Measurements from ENCODE around the gene GPRC5A.

Gene GPRC5A

DNA sequence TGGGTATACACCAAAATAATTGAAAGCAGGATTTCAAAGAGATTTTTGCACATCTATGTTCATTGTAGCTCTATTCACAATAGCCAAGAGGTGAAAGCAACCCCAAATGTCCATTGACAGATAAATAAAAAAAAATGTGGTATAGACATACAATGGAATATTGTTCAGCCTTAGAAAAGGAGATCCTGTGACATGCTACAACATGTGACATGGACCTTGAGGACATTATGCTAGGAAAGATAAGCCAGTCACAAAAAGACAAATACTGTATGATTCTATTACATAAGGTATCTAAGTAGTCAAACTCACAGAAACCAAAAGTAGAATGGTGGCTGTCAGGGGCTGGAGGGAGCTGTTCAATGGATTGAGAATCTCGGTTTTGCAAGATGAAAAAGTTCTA, 48.5 kb downstream of the GPRC5A start:
- H3K4me1 ChIP-seq = peaks cover 0 to 6% (median 0%) of the 10 kb centered on the region in 4 donors
- H3K36me3 ChIP-seq = no peaks in the 10 kb centered on the region
- no peak overlapping the region for H3K27ac ChIP-seq
- no peak overlapping the region for H3K4me3 ChIP-seq
- no peaks in the 10 kb centered on the region for H3K9me3 ChIP-seq
- no peaks in the 10 kb centered on the region for H3K27me3 ChIP-seq
- no peak for DNase-seq
- no peak for TF ChIP-seq CTCF (IDR thresholded peaks at IDR 0.05)
- intact Hi-C loops (cut with DNase I; ENCODE audit: low total_unique reads) = no loop called here

DNA sequence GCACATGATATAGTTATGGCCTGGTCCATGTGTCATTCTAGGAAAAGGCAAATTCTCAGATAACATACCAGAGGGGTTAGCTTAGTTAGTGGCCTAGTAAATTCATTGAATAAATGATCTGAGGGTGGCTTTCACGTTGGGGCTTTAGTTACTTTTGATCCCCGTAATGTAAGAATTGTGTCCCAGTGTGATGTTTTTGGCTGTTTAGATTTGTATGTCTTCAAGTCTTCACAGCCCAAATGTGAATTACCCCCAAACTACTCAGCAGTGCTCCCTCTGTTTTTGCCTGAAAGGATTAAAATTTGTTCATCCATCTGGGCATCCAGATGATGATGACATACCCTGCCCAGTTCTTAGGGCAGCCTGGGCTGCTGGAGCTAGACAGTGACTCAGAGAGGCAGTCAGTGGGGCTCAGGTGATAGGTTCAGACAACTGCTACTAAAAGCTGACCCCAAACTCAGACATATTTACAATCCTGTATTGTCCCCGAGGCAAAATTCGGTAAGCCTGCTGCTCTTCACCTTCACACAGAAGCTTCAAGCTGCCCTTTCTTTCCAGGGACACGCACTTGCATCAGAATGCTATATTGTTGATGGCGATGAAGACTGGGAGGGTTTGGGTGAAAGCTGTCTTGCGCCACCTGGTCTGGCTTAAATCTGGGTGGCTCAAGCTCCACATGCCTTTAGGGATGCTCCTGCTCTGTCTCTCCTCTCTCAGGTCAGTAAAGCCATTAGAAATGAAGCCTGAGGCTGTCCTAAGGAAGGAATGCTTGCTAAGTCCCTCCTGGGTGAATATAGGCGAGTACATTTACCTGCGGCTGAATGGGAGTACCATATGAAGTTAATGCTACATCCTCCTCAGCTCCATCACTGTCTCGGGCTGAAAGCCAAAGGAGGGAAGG, 50.3 kb downstream of the GPRC5A start:
- Histone ChIP-seq H3K27me3 (no peaks in the 10 kb centered on the region), H3K27ac (no peak overlapping the region), H3K36me3 (no peaks in the 10 kb centered on the region), H3K4me1 (peaks cover 0 to 6% (median 0%) of the 10 kb centered on the region in 4 donors), H3K9me3 (no peaks in the 10 kb centered on the region), H3K4me3 (no peak overlapping the region)
- no peak for DNase-seq
- no peak for TF ChIP-seq CTCF (IDR thresholded peaks at IDR 0.05)
- intact Hi-C loops (cut with DNase I; ENCODE audit: low total_unique reads) = no loop called here

DNA sequence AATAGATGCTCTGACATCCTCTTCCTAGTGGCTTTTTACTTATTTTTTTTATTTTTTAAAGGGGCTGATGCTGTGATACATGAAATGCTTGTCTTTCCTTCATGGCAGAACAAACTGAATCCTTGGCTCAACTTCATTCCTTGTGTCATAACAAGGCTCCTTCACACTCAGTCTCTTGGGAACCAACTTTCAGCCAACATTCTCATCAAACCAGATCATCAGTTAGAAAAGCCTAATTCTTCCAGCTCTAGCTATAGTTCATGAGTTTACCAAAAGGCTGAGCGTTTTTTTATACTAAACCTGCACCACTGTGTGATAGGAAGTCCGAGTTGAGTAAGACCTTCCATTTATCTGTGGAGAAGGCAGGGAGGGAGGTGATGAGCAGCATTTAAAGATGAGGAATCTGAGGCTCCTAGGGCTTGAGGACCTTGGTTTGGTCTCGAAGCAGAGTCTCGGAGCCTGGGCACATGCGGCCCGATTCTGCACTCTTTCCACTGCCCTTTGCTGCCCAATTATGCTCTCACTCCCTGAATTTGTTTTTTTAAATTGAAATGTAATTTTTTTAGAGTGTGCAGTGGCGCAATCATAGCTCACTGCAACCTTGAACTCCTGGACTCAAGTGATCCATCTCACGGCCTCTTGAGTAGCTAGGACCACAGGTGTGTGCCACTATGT, 52.4 kb downstream of the GPRC5A start:
- no peak for DNase-seq
- intact Hi-C loops (cut with DNase I; ENCODE audit: low total_unique reads) = no loop called here

DNA sequence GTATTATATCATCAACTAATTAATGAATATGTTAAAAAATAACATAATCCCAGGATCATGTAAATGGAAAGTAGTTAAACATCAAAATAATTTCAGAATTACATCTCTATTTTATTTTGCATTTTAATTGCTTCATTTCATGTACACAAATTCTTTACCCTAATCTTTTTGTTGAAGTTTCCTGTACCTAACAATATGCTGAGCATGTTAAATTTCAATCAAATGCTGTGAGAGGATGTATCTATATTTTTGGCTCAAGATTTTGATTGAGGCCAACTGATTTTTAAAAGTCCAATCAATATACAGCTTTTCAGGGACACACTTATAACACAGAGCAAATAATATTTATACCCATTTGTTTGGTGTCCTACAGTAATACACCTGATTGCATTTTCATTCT, 54.2 kb downstream of the GPRC5A start:
- no peak for TF ChIP-seq CTCF (IDR thresholded peaks at IDR 0.05)
- no peak overlapping the region for H3K27ac ChIP-seq

More for the DNA sequence above, 52.4 kb downstream of the GPRC5A start:
- no peaks in the 10 kb centered on the region for H3K27me3 ChIP-seq
- H3K36me3 ChIP-seq = no peaks in the 10 kb centered on the region
- no peak for TF ChIP-seq CTCF (IDR thresholded peaks at IDR 0.05)
- H3K9me3 ChIP-seq = no peaks in the 10 kb centered on the region
- no peak overlapping the region for H3K4me3 ChIP-seq
- H3K4me1 ChIP-seq = peaks cover 0 to 6% (median 0%) of the 10 kb centered on the region in 4 donors
- H3K27ac ChIP-seq = no peak overlapping the region

DNA sequence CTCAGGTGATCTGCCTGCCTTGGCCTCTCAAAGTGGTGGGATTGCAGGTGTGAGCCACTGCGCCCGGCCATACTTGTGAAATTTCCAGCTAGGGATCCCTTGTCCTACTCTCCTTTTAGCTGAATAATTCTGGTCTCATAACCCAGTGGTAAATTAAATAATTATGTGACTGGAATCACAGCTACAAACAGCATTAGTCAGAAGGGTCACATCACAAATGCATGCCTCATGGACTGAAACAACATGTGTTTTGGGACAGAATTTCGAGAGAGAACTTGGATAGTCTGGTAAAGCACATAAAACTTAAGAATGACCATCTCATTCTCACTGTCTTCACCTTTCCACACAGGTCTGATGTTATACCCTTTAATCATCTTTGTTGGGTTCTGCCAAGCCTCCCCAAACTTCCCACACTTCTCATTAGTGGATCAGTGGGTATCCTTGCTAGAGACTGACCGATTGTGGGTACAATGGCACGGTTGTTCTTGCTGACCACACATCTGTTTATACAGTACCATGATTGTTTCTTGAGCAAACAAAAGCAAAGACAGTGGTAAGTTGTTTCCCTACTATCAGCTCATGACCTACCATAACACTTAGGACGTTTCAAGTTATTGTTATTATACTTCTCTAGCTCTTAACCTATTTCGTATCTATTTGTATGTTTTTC, 55.5 kb downstream of the GPRC5A start:
- H3K27me3 ChIP-seq = no peaks in the 10 kb centered on the region
- DNase-seq = no peak
- intact Hi-C loops (cut with DNase I; ENCODE audit: low total_unique reads) = no loop called here
- no peak for TF ChIP-seq CTCF (IDR thresholded peaks at IDR 0.05)
- H3K4me1 ChIP-seq = peaks cover 0 to 6% (median 0%) of the 10 kb centered on the region in 4 donors
- no peak overlapping the region for H3K27ac ChIP-seq
- H3K4me3 ChIP-seq = no peak overlapping the region
- no peaks in the 10 kb centered on the region for H3K36me3 ChIP-seq
- no peaks in the 10 kb centered on the region for H3K9me3 ChIP-seq

More for the DNA sequence above, 54.2 kb downstream of the GPRC5A start:
- H3K36me3 ChIP-seq = no peaks in the 10 kb centered on the region
- no peaks in the 10 kb centered on the region for H3K9me3 ChIP-seq
- H3K27me3 ChIP-seq = no peaks in the 10 kb centered on the region
- peaks cover 0 to 6% (median 0%) of the 10 kb centered on the region in 4 donors for H3K4me1 ChIP-seq
- intact Hi-C loops (cut with DNase I; ENCODE audit: low total_unique reads) = no loop called here
- no peak overlapping the region for H3K4me3 ChIP-seq
- no peak for DNase-seq

Data from tibial artery (tissue), 4 donors.